PC-9 (cell line): ENCODE data around the gene CCDC134.
"Not testable (repeated sequence)": the region's sequence is repeated elsewhere in the genome, so short reads cannot be mapped to it uniquely, and the experiment has no call there.

Experiments
- EZH2 ChIP-seq: fragments of 200-600 bp; sonication (generic); IDR thresholded peaks from 2 replicates; pipeline ENCODE4 v1.8.0; 2017; ENCODE audit warnings: antibody characterized with exemption, low read depth
- TF ChIP-seq, protein P1 (sequence below): fragments of 200-600 bp; sonication (generic); conservative IDR thresholded peaks from 2 replicates; pipeline ENCODE4 v1.6.1; 2017; ENCODE audit warnings: mixed run types, antibody characterized with exemption, mild to moderate bottlenecking, moderate library complexity

DNA sequence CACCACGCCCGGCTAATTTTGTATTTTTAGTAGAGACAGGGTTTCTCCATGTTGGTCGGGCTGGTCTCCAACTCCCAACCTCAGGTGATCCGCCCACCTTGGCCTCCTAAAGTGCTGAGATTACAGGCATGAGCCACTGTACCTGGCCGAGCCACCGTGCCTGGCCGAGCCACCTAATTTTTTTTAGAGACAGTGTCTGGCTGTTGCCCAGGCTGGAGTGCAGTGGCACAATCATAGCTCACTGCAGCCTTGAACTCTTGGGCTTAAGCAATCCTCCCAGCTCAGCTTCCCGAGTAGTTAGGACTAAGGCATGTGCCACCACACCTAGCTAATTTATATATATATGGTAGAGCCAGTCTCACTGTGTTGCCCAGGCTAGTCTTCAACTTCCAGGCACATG, 35.0 kb downstream of the CCDC134 start:
- not testable (repeated sequence) for TF ChIP-seq EZH2
- TF ChIP-seq, protein P1, sequence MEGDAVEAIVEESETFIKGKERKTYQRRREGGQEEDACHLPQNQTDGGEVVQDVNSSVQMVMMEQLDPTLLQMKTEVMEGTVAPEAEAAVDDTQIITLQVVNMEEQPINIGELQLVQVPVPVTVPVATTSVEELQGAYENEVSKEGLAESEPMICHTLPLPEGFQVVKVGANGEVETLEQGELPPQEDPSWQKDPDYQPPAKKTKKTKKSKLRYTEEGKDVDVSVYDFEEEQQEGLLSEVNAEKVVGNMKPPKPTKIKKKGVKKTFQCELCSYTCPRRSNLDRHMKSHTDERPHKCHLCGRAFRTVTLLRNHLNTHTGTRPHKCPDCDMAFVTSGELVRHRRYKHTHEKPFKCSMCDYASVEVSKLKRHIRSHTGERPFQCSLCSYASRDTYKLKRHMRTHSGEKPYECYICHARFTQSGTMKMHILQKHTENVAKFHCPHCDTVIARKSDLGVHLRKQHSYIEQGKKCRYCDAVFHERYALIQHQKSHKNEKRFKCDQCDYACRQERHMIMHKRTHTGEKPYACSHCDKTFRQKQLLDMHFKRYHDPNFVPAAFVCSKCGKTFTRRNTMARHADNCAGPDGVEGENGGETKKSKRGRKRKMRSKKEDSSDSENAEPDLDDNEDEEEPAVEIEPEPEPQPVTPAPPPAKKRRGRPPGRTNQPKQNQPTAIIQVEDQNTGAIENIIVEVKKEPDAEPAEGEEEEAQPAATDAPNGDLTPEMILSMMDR = not testable (repeated sequence)
